GM13976 (cell line): Measurements from ENCODE around the gene TXNDC8.

ENCODE experiments used
- DNase-seq: peaks from one replicate; pipeline ENCODE4 v3.0.0; 2012; ENCODE audit warnings: low spot score
- CTCF ChIP-seq: IDR thresholded peaks from 2 replicates; pipeline ENCODE4 v1.5.1; 2012; ENCODE audit warnings: borderline replicate concordance, mild to moderate bottlenecking; ENCODE audit not compliant: insufficient read depth; ENCODE audit errors: extremely low read depth, missing control alignments, control extremely low read depth
- in situ Hi-C: fragments of 300-500 bp; cut with MboI; formaldehyde crosslinking; loops from one replicate; pipeline ENCODE4 v1.12.0; 2022; ENCODE audit warnings: low sequenced_read_pairs, mixed read lengths, inconsistent platforms; ENCODE audit not compliant: unreplicated experiment

TXNDC8 gene

GRCh38 chr9:110343551-110343950 is 5.9 kb upstream of the TXNDC8 start:
- no peak for DNase-seq
- no peak for TF ChIP-seq CTCF
- in situ Hi-C loops, result no loop called here

- in situ Hi-C loops, result no loop called here
- TF ChIP-seq CTCF, result peak; percentile 32
- DNase-seq, result no peak
Observed at GRCh38 chr9:110340306-110340705, 2.6 kb upstream of the TXNDC8 start.

DNA sequence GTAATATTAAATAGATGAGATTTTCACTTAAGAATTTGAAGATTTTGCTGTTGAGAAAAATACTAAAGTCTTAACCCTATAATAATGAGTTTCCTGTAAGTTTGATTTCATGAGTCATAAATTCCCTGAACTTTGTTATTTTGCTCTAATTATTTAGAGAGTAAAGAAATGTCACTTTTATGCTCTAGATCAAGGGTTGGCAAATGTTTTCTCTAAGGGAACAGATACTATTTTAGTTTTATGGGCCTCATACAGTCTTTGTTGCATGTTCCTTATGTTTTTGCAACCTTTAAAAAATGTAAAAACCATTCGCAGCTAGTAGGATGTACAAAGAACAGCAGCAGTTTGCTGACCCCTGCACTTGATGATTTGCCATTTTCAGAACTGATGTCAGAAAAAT is 480 bp upstream of the TXNDC8 start:
- in situ Hi-C loops, result no loop called here
- no peak for DNase-seq
- TF ChIP-seq CTCF, result no peak

GRCh38 chr9:110336363-110336762 is 1.3 kb downstream of the TXNDC8 start:
- no peak for DNase-seq
- TF ChIP-seq CTCF, result no peak
- in situ Hi-C loops, result no loop called here

DNA sequence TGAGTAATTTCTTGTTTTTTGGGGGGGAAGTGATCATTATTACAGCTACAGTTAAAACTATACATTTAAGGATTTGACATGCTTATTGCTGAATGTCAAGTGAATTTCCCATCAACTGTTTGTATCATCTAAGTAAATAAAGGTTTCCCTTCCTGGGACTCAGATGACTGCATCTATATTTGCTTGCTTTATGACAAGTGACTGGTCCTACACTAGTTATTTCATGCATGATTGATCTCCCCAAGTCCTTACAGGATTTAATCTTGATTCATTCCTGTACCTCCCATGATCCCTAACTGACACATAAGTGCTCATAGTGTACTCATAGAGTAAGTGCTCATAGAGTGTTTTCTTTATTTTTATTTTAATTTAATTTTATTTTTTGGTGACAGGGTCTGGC is 2.8 kb downstream of the TXNDC8 start:
- no peak for DNase-seq
- no peak for TF ChIP-seq CTCF
- in situ Hi-C loops, result no loop called here

DNA sequence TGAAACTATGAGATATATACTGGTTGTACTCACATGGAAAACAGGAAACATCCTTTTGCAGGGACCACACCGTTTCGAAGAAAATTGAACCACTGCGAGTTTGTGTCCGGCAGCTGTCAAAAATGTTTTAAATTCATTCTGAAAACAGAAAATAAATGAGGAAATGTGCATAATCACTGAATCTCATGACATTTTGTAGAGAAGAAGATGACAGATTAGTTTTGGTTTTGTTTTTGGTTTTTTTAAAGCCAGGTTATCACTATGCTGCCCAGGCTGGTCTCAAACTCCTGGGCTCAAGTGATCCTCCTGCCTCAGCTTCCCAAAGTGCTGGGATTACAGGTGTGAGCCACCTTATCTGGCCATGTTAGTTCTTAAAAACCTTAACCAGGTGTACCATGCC is 3.5 kb downstream of the TXNDC8 start:
- DNase-seq, result peak; percentile 18
- in situ Hi-C loops, result no loop called here
- no peak for TF ChIP-seq CTCF

GRCh38 chr9:110332766-110333165 is 4.9 kb downstream of the TXNDC8 start:
- in situ Hi-C loops, result no loop called here
- no peak for TF ChIP-seq CTCF
- no peak for DNase-seq
